Endometrium (tissue), 2 donors: ENCODE results near the gene ZKSCAN8.
"Not testable (repeated sequence)": the region's sequence is repeated elsewhere in the genome, so short reads cannot be mapped to it uniquely, and the experiment has no call there.

ENCODE experiments used
- FAIRE-seq: peaks from 2 replicates; lab custom pipeline; 2012; peaks lifted over from hg19 to GRCh38; lab: Jason Lieb, UNC
- donor health status: control.
- donor health status: control.

Gene ZKSCAN8

GRCh38 chr6:28141500-28142329 is at the start of gene ZKSCAN8:
ZKSCAN8 (plus strand) TSS chr6:28141883; CDS start chr6:28148408, 6,525 bp downstream.
- FAIRE-seq: no peak

GRCh38 chr6:28102222-28102621 is 39.5 kb upstream of the ZKSCAN8 start:
- FAIRE-seq: not testable (repeated sequence)

- not testable (repeated sequence) for FAIRE-seq
Measured at GRCh38 chr6:28102699-28103098, 39.0 kb upstream of the ZKSCAN8 start.

- no peak for FAIRE-seq
Measured at GRCh38 chr6:28104392-28105244, 37.1 kb upstream of the ZKSCAN8 start.

- no peak for FAIRE-seq
Measured at GRCh38 chr6:28105245-28105639, 36.4 kb upstream of the ZKSCAN8 start.

- FAIRE-seq: no peak
Measured at GRCh38 chr6:28107506-28107905, 34.2 kb upstream of the ZKSCAN8 start.

- FAIRE-seq: no peak
Measured at GRCh38 chr6:28111964-28112363, 29.7 kb upstream of the ZKSCAN8 start.

- no peak for FAIRE-seq
Measured at GRCh38 chr6:28115799-28116198, 25.9 kb upstream of the ZKSCAN8 start.

GRCh38 chr6:28117386-28118050 is 24.2 kb upstream of the ZKSCAN8 start:
- no peak for FAIRE-seq

- no peak for FAIRE-seq
Measured at GRCh38 chr6:28118217-28118616, 23.5 kb upstream of the ZKSCAN8 start.

GRCh38 chr6:28121876-28122275 is 19.8 kb upstream of the ZKSCAN8 start:
- no peak for FAIRE-seq

- not testable (repeated sequence) for FAIRE-seq
Measured at GRCh38 chr6:28122283-28122682, 19.4 kb upstream of the ZKSCAN8 start.

GRCh38 chr6:28124350-28124970 is 17.2 kb upstream of the ZKSCAN8 start, which contains the start of gene ZSCAN16:
ZSCAN16 (plus strand) TSS chr6:28124609; CDS start chr6:28125444, 835 bp downstream.
- peak; percentile 58 for FAIRE-seq

- FAIRE-seq: no peak
Measured at GRCh38 chr6:28124971-28125353, 16.7 kb upstream of the ZKSCAN8 start.

- FAIRE-seq: no peak
Measured at GRCh38 chr6:28125401-28125800, 16.3 kb upstream of the ZKSCAN8 start.

GRCh38 chr6:28134015-28134414 is 7.7 kb upstream of the ZKSCAN8 start:
- FAIRE-seq: no peak

- FAIRE-seq: no peak
Measured at GRCh38 chr6:28134716-28135115, 7.0 kb upstream of the ZKSCAN8 start.

- FAIRE-seq: no peak
Measured at GRCh38 chr6:28135393-28135792, 6.3 kb upstream of the ZKSCAN8 start.

- FAIRE-seq: peak; percentile 58
Measured at GRCh38 chr6:28136585-28137504, 4.8 kb upstream of the ZKSCAN8 start.

GRCh38 chr6:28137505-28137981 is 4.1 kb upstream of the ZKSCAN8 start:
- no peak for FAIRE-seq
